Endothelial cell of umbilical vein (primary cell): ENCODE data around the gene FKBP8.

Experiments
- TF ChIP-seq, protein P1 (sequence below): IDR thresholded peaks from 2 replicates; pipeline ENCODE4 v1.6.1; 2011; ENCODE audit not compliant: insufficient read depth, insufficient read length
- TF ChIP-seq, protein P2 (sequence below), 2 donors: IDR thresholded peaks; 1 replicate in 1 of 2; 2 replicates in 1 of 2; pipeline ENCODE4 v1.5.1; 2011; ENCODE audit warnings: low read length in 2 of 2, mild to moderate bottlenecking in 2 of 2, moderate library complexity in 2 of 2, control low read depth in 1 of 2, inconsistent platforms in 1 of 2, low read depth in 1 of 2; ENCODE audit not compliant: insufficient read depth in 1 of 2; ENCODE audit errors: extremely low read depth in 1 of 2

DNA sequence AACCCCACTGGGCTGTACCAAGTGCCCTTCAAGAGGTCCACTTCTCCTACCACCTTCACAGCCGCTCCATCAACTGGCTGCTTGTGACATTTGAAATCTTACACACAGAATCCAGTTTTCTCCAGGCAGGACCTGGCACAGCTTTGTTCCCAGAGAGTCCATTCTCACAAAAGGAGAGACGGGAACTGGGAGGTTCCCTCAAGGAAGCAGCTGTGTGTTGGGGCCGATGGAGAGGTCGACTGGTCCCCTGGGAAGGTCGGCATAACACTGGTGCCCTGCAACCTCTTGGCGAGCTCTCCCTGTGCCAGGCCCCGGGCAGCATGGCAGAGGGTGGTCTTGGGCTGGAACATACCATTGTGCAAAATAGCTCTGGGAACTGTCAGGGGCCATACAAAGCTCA lies 43.0 kb downstream of the FKBP8 start:
- TF ChIP-seq, protein P1, sequence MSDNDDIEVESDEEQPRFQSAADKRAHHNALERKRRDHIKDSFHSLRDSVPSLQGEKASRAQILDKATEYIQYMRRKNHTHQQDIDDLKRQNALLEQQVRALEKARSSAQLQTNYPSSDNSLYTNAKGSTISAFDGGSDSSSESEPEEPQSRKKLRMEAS = no peak
- TF ChIP-seq, protein P2, sequence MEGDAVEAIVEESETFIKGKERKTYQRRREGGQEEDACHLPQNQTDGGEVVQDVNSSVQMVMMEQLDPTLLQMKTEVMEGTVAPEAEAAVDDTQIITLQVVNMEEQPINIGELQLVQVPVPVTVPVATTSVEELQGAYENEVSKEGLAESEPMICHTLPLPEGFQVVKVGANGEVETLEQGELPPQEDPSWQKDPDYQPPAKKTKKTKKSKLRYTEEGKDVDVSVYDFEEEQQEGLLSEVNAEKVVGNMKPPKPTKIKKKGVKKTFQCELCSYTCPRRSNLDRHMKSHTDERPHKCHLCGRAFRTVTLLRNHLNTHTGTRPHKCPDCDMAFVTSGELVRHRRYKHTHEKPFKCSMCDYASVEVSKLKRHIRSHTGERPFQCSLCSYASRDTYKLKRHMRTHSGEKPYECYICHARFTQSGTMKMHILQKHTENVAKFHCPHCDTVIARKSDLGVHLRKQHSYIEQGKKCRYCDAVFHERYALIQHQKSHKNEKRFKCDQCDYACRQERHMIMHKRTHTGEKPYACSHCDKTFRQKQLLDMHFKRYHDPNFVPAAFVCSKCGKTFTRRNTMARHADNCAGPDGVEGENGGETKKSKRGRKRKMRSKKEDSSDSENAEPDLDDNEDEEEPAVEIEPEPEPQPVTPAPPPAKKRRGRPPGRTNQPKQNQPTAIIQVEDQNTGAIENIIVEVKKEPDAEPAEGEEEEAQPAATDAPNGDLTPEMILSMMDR (IDR thresholded peaks at IDR 0.05; ENCODE audit: extremely low read depth in 1 of 2, insufficient read depth in 1 of 2, low read depth in 1 of 2, low read length in 2 of 2) = no peak
